ENCODE measurements around the gene ANKRD23.
"Not testable (repeated sequence)": the region's sequence is repeated elsewhere in the genome, so short reads cannot be mapped to it uniquely, and the experiment has no call there.

ANKRD23 gene

DNA sequence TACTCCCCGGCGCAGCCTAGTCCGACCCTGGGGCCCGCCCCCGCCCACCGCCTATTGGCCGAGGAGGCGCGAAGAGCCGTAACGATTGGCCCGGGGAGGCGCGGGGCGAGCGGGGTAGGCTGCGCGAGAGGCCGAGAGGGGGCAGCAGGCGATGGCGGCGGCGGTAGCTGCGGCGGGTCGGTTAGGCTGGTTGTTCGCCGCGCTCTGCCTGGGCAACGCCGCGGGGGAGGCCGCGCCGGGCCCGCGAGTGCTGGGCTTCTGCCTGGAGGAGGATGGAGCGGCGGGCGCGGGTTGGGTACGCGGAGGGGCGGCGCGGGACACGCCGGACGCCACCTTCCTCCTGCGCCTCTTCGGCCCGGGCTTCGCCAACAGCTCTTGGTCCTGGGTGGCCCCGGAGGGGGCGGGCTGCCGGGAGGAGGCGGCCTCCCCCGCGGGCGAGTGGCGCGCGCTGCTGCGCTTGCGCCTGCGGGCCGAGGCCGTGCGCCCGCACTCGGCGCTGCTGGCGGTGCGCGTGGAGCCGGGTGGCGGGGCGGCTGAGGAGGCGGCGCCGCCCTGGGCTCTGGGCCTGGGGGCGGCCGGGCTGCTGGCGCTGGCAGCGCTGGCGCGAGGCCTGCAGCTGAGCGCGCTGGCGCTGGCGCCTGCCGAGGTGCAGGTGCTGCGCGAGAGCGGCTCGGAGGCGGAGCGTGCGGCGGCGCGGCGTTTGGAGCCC lies 27.5 kb downstream of the ANKRD23 start, which contains the start of gene CNNM3:
Gene CNNM3 (plus strand): TSS at position 142 of the 709 bp plus-strand sequence. CDS start 10 bp downstream, at position 152.
- peak; percentile 68 for DNase-seq (ENCODE audit: low read depth)

- no peak for DNase-seq (ENCODE audit: low read depth)
These were observed 28.3 kb downstream of the ANKRD23 start for GRCh38 chr2:96815326-96816126.

DNA sequence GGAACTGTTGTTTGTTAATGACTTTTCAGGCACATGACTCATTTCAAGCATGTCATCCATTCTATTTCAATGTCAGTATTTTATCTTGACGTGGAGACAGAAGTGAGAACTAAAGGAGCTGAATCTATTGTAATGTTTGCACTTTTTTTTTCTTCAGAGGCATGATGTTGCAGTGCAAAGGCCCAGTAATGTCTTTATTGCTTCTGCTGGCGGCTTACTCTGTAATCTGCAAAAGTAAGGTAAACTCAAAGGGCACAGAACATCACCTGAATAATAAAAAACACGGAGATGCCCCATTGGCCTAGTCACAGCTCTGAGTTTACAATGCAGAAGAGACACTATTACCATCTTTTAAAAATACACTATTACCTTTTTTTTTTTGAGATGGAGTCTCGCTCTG lies 30.2 kb downstream of the ANKRD23 start:
- DNase-seq (ENCODE audit: low read depth) = no peak

GRCh38 chr2:96811917-96812316 lies 31.9 kb downstream of the ANKRD23 start:
- DNase-seq (ENCODE audit: low read depth) = no peak

DNA sequence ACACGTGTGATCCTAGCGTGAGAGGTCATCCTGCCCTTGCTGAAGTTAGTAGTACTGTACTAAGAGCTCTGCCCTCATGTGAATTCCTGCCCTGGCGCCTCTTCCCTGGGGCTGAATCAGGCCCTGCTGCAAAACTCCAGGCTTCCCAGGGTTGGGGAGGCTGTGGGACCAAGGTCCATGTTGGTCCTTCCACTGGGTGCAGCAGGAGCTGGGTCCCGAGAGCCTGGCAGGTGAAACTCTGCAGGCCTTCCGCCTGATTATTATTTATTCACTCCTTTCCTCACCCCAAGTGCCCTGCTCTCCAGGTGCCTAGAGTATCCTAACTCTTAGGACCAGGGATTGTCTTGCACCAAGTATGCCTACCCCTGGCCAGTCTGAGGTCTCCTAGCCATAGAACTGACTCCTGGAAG lies 33.0 kb downstream of the ANKRD23 start:
- no peak for DNase-seq (ENCODE audit: low read depth)

DNA sequence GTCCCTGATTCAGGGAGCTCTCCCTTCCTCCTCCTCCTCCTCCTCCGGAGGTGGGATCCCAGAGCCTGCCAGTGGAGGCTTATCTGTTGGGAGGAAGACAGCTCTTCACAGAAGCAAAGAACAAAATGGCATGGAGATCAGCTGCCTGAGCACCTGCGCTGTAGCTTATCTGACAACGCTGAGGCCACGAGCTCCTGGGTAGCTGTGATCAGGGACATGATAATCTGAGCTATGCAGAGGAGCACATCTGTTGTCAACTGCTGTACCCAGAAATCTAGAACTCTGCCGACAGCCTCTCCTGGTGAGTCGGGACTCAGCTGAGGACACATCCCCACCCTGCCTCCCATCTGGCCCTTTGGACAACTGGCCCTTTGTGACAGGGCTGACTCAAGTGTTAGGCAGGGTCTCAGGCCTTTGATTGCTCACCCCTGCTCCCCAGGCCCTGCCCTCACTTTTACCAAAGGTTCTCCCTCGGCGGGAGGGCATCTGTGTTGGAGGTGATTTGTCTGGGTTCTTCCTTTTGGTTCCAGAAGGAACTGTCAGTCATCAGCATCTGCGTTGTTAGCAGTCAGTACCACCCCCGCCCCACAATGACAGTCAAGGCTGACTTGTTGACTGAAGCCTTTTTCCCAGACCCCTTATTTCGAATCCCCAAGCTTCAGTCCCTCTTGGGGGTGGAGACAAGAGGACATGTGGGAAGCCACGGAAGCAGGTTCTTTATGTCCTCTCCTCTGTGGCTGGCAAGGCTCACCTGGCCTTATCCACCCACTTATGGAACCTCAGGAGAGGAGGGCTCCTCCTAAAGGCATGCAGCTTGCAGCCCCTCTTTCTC lies 33.7 kb downstream of the ANKRD23 start:
- no peak for DNase-seq (ENCODE audit: low read depth)

DNA sequence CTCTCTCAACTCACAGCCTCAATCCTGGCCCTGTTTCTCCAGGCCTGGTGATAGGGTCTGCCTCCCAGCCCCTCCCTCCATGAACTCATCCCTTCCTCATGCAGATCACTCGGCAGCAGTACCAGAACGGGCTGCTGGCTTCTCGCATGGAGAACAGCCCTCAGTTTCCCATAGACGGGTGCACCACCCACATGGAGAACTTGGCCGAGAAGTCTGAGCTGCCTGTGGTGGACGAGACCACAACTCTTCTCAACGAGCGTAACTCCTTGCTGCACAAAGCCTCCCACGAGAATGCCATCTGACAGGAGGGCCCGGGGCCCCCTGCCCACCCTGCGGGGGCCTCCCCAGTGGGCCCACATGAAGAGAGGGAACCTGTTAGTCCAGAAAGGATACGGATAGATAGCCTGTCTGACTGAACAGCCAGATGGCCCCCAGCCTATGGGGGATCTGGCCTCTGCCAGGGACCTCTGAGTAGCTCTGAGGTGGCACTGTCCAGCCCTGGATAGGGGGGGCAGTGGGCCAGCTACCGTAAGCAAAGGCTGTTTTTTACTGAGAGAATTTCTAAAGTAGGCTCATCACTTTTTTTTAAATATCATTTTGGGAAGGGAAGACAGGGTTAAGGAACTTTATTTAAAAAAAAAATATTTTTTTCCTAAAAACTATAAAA lies 34.5 kb downstream of the ANKRD23 start:
- no peak for DNase-seq (ENCODE audit: low read depth)

DNA sequence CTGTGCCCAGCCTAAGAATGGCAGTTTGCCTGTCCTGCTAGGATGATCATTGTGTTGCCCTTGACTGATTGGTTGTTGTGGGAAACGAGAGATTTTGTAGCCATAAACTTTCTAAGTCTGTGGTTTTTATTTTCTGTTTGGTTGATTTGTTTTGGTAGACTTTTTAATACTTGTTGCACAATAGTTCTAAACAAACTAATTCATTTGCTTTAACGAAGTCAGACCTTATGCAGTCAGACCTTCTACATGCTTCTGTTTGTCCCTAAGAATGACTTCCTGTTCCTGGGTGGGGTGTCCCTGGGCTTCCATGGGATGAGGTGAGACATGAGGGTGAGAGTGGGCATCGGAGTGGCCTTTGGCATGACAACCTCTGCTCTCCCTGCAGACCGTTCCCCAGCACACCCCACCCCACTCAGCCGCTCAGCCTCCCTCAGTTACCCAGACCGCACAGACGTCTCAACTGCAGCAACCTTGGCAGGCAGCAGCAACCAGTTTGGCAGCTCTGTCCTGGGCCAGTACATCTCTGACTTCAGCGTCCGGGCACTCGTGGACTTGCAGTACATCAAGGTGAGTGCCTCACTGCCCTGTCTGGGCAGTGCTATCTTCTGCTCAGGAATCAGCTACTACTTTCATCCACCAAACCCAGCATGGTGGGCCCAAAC lies 35.5 kb downstream of the ANKRD23 start:
- no peak for DNase-seq (ENCODE audit: low read depth)

- DNase-seq (ENCODE audit: low read depth) = no peak
These were observed 36.7 kb downstream of the ANKRD23 start for GRCh38 chr2:96807127-96807471.

- DNase-seq (ENCODE audit: low read depth) = no peak
These were observed 37.2 kb downstream of the ANKRD23 start for GRCh38 chr2:96806468-96807126.

DNA sequence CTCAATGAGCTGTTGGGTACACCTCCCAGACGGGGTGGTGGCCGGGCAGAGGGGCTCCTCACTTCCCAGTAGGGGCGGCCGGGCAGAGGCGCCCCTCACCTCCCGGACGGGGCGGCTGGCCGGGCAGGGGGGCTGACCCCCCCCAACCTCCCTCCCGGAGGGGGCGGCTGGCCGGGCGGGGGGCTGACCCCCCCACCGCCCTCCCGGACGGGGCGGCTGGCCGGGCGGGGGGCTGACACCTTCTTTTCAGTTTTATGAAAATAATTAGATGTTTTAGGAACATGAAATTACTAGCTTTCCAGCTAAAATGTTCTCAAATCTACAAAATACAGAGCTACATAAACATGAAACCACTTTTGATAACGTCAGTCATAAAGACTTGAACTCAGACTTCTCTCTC lies 37.9 kb downstream of the ANKRD23 start:
- not testable (repeated sequence) for DNase-seq (ENCODE audit: low read depth)

- DNase-seq (ENCODE audit: low read depth) = no peak
These were observed 38.8 kb downstream of the ANKRD23 start for GRCh38 chr2:96804986-96805385.

DNA sequence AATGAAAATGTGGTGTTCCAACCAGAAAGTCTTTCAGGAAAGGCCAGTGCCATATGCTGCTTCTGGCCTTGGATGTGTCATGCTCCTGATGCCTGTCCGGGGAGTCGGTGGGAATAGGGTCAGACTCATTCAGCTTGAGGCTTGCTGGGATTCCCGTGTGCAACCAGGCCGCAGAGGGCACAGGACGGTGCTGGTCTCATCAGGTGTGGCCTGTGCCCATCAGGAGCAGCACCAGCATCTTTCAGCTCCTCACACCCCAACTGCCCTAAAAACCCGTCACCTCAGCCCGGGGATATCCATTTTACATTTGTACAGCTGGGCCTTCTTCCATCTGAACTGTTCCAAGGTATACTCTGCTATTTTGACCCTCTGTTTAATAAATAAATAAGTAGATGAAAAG lies 41.1 kb downstream of the ANKRD23 start:
- no peak for DNase-seq (ENCODE audit: low read depth)

DNA sequence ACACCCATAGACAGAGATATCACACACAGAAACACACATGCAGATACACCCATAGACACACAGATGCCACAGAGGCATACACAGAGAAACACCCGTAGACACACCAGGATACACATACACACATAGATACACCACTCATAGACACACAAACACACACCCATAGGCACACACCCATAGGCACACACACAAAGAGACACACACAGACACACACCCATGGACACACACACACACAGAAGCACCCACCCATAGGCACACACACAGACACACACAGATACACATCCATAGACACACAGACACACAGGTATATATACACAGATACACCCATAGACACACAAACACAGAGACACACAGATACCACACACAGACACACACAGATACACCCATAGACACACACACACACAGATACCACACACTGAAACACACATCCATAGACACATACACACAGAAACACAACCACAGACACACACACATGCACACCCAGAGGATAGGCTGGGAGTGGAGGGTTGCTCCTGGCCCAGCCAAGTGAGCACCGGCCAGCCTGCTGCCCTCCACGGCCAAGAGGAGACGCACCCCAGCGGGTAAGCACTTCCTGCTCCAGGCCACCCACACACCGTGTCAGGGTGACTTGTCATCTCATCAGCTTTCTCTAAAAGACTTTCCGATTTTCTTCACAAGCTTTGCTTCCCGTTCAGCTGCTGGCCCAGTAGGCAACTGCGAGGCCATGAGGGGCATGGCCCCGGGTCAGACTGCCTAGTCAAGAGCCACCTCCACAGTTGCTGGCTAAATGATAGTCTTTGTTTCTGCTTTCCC lies 41.8 kb downstream of the ANKRD23 start:
- DNase-seq (ENCODE audit: low read depth) = no peak

DNA sequence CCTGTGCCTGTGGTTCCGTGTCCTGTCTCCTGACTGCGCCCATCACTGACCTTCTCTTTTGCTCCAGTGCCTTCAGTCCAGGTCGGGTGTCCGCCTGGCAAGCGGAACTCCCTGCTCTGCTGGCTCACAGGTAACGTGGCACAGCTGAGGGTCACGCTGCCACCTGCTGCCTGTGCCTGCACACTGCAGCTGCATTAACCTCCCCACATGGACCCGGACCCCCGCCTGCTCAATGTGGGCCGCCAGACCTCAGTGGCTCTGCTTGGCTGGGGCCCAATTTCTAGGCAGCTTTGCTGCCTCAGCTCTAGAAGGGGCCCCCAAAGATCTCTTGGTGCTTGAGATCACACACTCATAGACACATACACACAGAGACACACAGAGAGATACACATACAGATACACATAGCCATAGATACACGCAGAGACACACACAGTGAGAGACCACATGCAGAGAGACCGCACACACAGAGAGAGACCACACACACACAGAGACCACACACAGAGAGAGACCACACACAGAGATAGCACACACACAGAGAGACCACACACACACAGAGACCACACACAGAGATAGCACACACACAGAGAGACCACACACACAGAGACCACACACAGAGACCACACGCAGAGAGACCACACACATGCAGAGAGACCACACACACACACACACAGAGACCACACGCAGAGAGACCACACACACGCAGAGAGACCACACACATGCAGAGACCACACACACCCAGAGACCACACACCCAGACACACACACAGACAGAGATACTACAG lies 42.6 kb downstream of the ANKRD23 start:
- DNase-seq (ENCODE audit: low read depth) = no peak

DNA sequence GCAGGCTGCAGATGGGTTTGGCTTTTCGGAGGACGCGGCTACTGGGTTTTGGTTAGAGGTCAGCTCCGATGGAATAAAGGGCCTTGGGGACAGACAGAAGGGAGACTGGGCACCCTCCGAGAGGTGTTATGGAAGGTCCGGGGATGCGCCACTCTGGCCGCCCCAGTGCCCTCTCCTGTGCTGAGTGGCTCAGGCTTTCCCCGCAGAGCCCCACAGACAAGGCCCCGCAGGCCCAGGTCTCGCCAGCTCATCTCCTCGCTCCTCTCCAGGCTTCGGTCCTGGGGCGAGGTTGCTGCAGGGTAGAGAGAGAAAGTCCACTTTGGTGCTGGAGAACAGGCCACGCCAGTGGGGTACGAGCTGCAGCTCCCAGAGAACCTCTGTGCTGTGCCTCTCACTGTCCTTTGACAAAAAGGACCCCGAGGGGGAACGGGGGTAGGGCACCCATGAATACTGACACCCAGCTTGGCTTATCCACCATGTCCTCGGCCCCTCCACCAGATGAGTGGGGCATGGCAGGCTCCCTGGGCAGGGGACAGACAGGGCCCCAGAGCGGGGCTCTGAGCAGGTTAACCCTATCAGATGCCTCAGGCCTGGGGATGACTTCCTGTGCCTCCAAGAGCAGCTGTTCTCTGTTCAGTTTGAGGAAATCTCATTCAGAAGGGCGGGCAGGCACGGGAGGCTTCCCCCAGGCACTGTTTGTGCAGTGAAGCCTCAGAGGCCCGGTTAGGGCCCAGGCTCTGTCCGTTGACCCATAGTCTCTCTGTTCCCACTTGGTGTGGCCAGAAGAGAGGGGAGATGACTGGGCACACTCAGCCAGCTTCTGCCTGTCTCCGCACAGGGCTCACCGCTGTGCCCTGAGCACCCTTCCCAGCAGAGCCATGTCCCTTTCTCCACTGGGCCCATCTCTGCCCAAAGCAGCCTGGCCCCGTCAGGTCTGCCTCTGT lies 43.5 kb downstream of the ANKRD23 start:
- DNase-seq (ENCODE audit: low read depth) = no peak

DNA sequence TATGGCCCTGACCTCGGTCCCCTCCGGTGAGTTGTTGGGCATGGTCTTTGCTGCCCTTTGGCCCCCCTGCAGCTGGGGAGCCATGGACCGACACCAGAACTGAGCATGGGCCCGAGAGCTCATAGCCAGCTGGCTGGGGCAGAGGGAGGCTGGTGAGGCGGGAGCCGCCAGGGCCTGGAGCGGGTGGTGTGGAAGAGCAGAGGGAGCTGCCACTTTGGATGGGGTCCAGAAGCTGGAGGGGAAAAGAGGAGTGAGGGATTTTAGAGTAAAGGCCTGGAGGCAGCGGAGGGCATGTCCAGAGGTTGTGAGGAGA lies 44.2 kb downstream of the ANKRD23 start:
- DNase-seq (ENCODE audit: low read depth) = no peak
